ENCODE data around the gene REP15.

- no peak for TF ChIP-seq EZH2 (IDR thresholded peaks at IDR 0.05; ENCODE audit: borderline replicate concordance, insufficient read depth, low read depth, low read length, poor library complexity, severe bottlenecking)
- TF ChIP-seq, protein P1, sequence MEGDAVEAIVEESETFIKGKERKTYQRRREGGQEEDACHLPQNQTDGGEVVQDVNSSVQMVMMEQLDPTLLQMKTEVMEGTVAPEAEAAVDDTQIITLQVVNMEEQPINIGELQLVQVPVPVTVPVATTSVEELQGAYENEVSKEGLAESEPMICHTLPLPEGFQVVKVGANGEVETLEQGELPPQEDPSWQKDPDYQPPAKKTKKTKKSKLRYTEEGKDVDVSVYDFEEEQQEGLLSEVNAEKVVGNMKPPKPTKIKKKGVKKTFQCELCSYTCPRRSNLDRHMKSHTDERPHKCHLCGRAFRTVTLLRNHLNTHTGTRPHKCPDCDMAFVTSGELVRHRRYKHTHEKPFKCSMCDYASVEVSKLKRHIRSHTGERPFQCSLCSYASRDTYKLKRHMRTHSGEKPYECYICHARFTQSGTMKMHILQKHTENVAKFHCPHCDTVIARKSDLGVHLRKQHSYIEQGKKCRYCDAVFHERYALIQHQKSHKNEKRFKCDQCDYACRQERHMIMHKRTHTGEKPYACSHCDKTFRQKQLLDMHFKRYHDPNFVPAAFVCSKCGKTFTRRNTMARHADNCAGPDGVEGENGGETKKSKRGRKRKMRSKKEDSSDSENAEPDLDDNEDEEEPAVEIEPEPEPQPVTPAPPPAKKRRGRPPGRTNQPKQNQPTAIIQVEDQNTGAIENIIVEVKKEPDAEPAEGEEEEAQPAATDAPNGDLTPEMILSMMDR (IDR thresholded peaks at IDR 0.05) = no peak
Observed at GRCh38 chr12:27685274-27685673, 11.0 kb upstream of the REP15 start.

All from B cell (primary cell).